ENCODE data around the gene SOCS3. TPM values are rescaled to one million over a fixed set of nuclear protein-coding genes. Genes with fewer than 3 reads are reported as not detected.
A peak's percentile ranks its signal among the peaks of the same experiment; 100 is the strongest.

Gene SOCS3
- polyA plus RNA-seq, 3 donors, result 10.5 to 30.6 (median 11.5) TPM

GRCh38 chr17:78391843-78392242, 32.0 kb upstream of the SOCS3 start:
- DNase-seq (ENCODE audit: low read depth in 3 of 3, low spot score in 2 of 3), result no peak

DNA sequence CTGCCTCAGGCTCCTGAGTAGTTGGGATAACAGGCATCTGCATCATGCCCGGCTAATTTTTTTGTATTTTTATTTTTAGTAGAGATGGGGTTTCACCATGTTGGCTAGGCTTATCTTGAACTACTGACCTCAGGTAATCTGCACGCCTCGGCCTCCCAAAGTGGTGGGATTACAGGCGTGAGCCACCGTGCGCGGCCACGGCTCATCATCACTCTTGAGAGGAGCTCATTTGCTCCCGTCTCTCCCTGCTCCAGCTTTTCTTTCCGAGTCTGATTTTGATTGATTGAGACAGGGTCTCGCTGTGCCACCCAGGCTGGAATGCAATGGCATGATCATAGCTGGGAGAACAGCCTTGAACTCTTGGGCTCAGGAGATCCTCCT, 31.2 kb upstream of the SOCS3 start:
- DNase-seq (ENCODE audit: low read depth in 3 of 3, low spot score in 2 of 3), result no peak

DNA sequence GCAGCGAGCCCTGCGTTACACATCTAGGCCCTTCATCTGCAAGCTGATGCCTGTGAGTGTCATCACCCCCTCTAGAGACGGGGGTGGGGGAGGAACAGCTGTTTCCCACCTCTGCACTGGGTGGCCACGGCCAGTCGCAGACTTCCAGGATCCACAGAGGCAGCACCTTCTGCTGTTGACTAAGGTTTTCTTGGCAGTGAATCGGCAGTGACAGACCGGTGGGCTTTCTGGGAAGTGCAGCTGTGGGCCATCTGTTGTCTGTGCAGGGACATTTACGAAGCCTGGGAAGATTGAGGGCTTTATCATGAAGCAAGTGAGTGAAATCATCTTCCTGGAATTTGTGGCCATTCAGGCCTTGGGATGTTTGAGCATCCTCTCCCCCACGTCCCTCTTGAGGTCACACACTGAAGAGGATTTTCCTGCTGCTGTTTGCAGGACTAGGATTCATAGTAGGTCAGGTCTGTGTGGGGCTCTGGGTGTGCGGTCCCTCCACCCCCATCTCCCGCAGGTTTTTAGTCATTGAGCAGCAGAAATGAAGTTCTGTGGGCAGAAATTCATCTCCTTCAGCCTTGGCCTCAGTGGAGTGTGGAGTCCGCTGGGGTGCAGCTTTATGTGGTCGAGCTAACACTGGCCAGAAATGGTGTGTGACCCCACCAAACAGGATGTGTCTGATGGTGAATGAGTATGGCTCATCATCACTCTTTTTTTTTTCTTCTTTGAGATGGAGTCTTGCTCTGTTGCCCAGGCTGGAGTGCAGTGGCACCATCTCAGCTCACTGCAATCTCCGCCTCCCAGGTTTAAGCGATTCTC, 30.6 kb upstream of the SOCS3 start:
- DNase-seq (ENCODE audit: low read depth in 3 of 3, low spot score in 2 of 3), result no peak

GRCh38 chr17:78387977-78388941, 28.4 kb upstream of the SOCS3 start:
- DNase-seq (ENCODE audit: low read depth in 3 of 3, low spot score in 2 of 3), result no peak

DNA sequence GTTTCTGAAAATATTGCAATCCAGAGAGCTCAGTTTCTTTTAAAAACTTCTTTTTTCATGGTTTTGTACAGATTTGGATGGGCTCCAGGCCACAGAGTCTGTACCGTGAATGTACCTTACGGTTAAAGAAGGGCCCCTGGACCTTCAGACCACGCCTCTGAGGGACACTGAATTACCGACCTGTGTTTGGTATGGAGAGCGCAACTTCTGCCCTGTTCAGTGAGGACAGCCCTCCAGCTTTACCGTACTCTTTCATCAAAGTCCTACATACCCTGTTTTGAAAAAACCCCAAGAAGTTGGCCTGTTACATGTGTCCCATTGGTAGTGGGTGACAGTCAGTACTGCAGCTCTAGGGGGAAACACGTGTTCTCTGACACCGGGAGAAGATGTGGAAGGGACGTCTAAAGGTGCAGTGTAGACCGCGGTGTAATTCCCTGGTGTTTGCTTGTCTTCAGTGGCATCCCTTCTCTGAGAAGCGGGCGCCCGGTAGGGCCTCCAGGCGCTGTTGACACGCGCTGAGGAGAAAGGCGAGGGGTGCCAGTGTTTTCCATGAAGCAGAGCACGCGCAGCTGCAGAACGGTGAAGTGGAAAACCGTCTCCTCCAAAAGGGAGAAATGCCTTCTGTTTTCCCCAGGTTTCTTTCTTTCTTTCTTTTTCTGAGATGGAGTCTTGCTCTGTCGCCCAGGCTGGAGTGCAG, 24.8 kb upstream of the SOCS3 start:
- DNase-seq (ENCODE audit: low read depth in 3 of 3, low spot score in 2 of 3), result no peak

DNA sequence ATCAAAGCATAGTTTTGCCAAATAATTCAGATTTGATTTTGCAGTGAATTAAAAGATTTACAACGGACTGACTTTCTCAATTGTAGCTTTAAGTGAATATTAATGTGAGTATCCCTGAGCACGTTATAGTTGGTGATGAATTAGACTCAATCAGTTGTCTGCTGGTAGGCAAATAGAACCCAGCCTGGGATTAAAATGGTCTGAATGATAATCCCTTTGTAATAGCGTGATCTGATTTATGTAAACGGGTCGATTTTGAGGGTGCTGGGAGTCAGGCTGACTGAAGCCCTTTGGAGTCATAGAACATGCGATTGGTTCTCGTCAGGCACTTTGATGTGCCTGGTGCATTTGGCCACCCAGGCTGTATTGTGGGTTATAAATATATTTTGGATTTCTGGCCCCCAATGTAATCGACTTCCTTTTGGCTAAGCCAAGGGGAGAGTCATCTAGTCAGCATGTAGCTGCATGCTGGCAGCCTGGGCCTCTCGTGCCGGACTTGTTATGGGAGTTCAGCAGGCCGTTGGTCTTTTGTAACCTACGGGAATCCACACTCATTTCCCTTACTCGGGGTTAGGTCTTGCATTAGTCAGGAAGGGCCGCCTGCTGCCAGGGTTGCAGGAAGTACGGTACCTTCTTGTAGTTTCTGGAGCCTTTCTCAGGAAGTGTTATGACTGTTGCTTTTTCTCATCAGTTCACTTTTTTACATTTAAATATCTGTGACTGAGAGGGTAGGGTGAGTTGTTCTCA, 24.0 kb upstream of the SOCS3 start:
- DNase-seq (ENCODE audit: low read depth in 3 of 3, low spot score in 2 of 3), result no peak

- DNase-seq (ENCODE audit: low read depth in 3 of 3, low spot score in 2 of 3), result no peak
Measured at GRCh38 chr17:78381601-78382232, 21.8 kb upstream of the SOCS3 start.

DNA sequence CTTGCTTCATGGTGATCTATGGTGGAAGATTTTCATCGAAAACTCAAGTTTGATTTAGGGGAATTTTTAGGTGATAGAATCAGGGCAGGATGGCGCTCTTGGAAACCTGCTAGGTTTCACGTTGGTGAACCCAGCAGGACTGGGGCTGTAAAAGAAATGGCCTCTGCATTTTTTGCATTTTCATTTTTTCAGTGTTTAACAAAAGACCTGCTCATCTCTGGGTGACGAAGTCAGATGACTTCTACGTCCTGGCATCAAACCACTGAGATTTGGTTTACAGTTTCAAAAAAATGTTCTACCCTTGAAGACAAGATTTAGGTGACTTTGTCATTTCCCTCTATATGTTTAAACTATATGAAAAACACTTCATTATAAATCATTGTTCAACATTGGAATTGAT, 20.5 kb upstream of the SOCS3 start:
- DNase-seq (ENCODE audit: low read depth in 3 of 3, low spot score in 2 of 3), result no peak

- DNase-seq (ENCODE audit: low read depth in 3 of 3, low spot score in 2 of 3), result no peak
Measured at GRCh38 chr17:78379131-78379491, 19.2 kb upstream of the SOCS3 start.

DNA sequence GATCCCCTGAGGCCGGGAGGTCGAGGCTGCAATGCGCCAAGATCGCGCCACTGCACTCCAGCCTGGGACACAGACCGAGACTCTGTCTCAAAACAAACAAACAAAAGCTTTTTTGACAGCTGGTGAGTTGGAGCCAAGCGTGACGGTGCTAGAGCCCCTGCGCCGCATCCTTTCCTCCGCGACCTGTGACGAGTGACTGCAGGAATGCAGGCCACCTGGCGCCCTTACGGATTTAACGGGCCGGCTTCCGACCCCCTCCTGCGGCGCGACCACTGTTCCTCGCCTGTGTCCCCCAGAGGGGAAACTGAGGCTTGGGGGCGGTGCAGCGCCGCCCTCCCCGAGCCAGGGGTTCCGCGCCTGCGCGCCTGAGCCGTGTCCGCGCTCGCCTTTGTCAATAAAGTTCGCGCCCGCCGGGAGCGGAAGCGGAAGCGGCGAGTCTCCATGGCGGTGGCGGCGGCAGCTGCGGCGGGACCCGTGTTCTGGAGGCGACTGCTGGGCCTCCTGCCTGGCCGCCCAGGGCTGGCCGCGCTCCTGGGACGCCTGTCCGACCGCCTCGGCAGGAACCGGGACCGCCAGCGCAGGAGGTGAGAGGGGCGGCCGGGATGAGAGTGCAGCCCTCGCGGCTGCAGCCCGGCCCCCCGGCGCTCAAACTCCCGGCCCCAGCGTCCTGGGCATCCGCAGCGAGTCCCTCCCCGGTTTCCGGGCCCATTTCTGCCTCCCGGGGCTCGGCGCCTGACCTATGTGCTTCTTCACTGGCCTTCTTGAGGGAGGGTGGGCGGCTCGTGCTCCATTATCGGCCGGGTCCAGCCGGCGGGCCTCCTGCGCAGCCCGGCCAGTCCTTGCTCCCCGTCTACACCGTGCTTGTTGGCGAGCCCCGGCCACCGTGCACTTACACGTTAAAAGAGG, 18.6 kb upstream of the SOCS3 start, which contains the start of gene PGS1:
PGS1 (plus strand) TSS at position 425 of the 906 bp plus-strand sequence; CDS start at position 442, 17 bp downstream.
- peak in 1 of 3 donors; percentile 47 for DNase-seq (ENCODE audit: low read depth in 3 of 3, low spot score in 2 of 3)

DNA sequence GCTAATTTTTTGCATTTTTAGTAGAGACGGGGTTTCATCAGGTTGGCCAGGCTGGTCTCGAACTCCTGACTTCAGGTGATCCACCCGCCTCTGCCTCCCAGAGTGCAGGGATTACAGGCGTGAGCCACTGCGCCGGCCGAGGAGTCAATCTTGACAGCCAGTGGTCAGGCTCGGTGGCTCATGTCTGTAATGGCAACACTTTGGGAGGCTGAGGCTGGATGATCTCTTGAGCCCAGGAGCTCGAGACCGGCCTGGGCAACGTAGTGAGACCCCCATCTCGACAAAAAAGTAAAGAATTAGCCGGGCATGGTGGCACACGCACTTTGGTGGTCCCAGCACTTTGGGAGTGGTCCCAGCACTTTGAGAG, 18.0 kb upstream of the SOCS3 start:
- DNase-seq (ENCODE audit: low read depth in 3 of 3, low spot score in 2 of 3), result no peak

DNA sequence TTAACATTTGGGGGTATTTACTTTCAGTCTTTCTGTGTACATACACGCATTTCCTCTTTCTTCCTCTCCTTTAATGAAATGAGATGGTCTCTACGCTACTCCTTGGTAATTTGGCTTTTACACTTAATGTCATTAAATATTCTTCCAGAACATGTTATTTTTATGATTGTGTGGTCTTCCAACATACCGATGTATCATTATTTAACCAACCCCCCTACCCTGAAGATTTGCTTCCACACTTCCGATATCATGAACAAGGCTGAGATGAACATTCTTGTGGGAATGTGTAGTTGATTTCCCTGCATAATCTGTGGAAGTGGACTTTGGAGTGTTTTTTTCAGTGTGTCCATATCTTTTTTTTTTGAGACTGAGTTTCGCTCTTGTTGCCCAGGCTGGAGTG, 16.3 kb upstream of the SOCS3 start:
- DNase-seq (ENCODE audit: low read depth in 3 of 3, low spot score in 2 of 3), result no peak

- DNase-seq (ENCODE audit: low read depth in 3 of 3, low spot score in 2 of 3), result no peak
Measured at GRCh38 chr17:78375401-78376151, 15.7 kb upstream of the SOCS3 start.

- no peak for DNase-seq (ENCODE audit: low read depth in 3 of 3, low spot score in 2 of 3)
Measured at GRCh38 chr17:78374631-78375274, 14.9 kb upstream of the SOCS3 start.

- DNase-seq (ENCODE audit: low read depth in 3 of 3, low spot score in 2 of 3), result no peak
Measured at GRCh38 chr17:78374189-78374588, 14.3 kb upstream of the SOCS3 start.

GRCh38 chr17:78372841-78373240, 13.0 kb upstream of the SOCS3 start:
- DNase-seq (ENCODE audit: low read depth in 3 of 3, low spot score in 2 of 3), result no peak

DNA sequence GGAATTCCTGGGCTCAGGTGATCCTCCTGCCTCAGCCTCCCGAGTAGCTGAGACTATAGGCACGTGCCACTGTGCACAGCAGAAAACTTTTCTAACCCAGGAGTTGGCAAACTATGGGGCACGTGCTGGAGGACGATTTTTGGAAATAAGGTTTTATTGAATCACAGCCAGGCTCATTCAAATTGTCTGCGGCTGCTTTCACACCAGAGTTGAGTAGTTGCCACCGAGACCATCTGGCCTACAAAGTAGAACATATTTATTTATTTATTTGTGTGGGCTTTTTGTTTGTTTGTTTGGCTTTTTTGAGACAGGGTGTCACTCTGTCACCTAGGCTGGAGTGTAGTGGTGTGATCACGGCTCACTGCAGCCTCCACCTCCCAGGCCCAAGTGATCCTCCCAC, 11.2 kb upstream of the SOCS3 start:
- no peak for DNase-seq (ENCODE audit: low read depth in 3 of 3, low spot score in 2 of 3)
